Measurements from ENCODE around the gene DCAF11. TPM values are rescaled to one million over a fixed set of nuclear protein-coding genes. Genes with fewer than 3 reads are reported as not detected.

DCAF11 gene
- total RNA-seq: 50.2 and 52.8 TPM in 2 replicates
- long read RNA-seq, full-length matches to known transcripts: 84 of 138 reads
- long read RNA-seq, partial matches to known transcripts: 34 of 138 reads
- long read RNA-seq, other reads (novel, unspliced or antisense): 20 of 138 reads

GRCh38 chr14:24114532-24115421 lies at the start of gene DCAF11, which contains the start of gene NRL:
TSS of gene DCAF11 (plus strand) at chr14:24114777. CDS start at chr14:24115595, 818 bp downstream.
TSS of gene NRL (minus strand) at chr14:24114949. CDS start at chr14:24082848, 32,101 bp downstream.
- H3K27ac Mint-ChIP-seq (ENCODE audit: unreplicated experiment): peak within 1 kb of the TSS; percentile 99
- H3K9me3 Mint-ChIP-seq (ENCODE audit: unreplicated experiment): no peaks in the 10 kb centered on the region
- TF ChIP-seq CTCF (IDR thresholded peaks at IDR 0.05): no peak
- peak; percentile 100 for DNase-seq (ENCODE audit: extremely low spot score, unreplicated experiment)
- peaks cover 14% of the 10 kb centered on the region for H3K4me1 Mint-ChIP-seq (ENCODE audit: unreplicated experiment)
- H3K27me3 Mint-ChIP-seq (ENCODE audit: unreplicated experiment): no peaks in the 10 kb centered on the region
- peaks cover 17% of the 10 kb centered on the region for H3K36me3 Mint-ChIP-seq (ENCODE audit: unreplicated experiment)
- H3K4me3 Mint-ChIP-seq (ENCODE audit: unreplicated experiment): peak within 1 kb of the TSS; percentile 95

- Mint-ChIP-seq H3K9me3 (ENCODE audit: unreplicated experiment) (no peaks in the 10 kb centered on the region), H3K4me1 (ENCODE audit: unreplicated experiment) (no peaks in the 10 kb centered on the region), H3K4me3 (ENCODE audit: unreplicated experiment) (no peak overlapping the region), H3K36me3 (ENCODE audit: unreplicated experiment) (no peaks in the 10 kb centered on the region), H3K27ac (ENCODE audit: unreplicated experiment) (no peak overlapping the region), H3K27me3 (ENCODE audit: unreplicated experiment) (peaks cover 13% of the 10 kb centered on the region)
- DNase-seq (ENCODE audit: extremely low spot score, unreplicated experiment): no peak
- TF ChIP-seq CTCF (IDR thresholded peaks at IDR 0.05): no peak
Measured at GRCh38 chr14:24064856-24065255, 49.7 kb upstream of the DCAF11 start.

GRCh38 chr14:24065408-24065807 lies 49.2 kb upstream of the DCAF11 start:
- H3K9me3 Mint-ChIP-seq (ENCODE audit: unreplicated experiment): no peaks in the 10 kb centered on the region
- no peak for DNase-seq (ENCODE audit: extremely low spot score, unreplicated experiment)
- no peak overlapping the region for H3K27ac Mint-ChIP-seq (ENCODE audit: unreplicated experiment)
- H3K27me3 Mint-ChIP-seq (ENCODE audit: unreplicated experiment): peaks cover 16% of the 10 kb centered on the region
- no peak overlapping the region for H3K4me3 Mint-ChIP-seq (ENCODE audit: unreplicated experiment)
- H3K36me3 Mint-ChIP-seq (ENCODE audit: unreplicated experiment): no peaks in the 10 kb centered on the region
- TF ChIP-seq CTCF (IDR thresholded peaks at IDR 0.05): no peak
- no peaks in the 10 kb centered on the region for H3K4me1 Mint-ChIP-seq (ENCODE audit: unreplicated experiment)

GRCh38 chr14:24066496-24067132 lies 48.0 kb upstream of the DCAF11 start:
- peaks cover 16% of the 10 kb centered on the region for H3K27me3 Mint-ChIP-seq (ENCODE audit: unreplicated experiment)
- no peaks in the 10 kb centered on the region for H3K9me3 Mint-ChIP-seq (ENCODE audit: unreplicated experiment)
- no peaks in the 10 kb centered on the region for H3K36me3 Mint-ChIP-seq (ENCODE audit: unreplicated experiment)
- TF ChIP-seq CTCF (IDR thresholded peaks at IDR 0.05): no peak
- DNase-seq (ENCODE audit: extremely low spot score, unreplicated experiment): no peak
- H3K4me1 Mint-ChIP-seq (ENCODE audit: unreplicated experiment): no peaks in the 10 kb centered on the region
- no peak overlapping the region for H3K4me3 Mint-ChIP-seq (ENCODE audit: unreplicated experiment)
- H3K27ac Mint-ChIP-seq (ENCODE audit: unreplicated experiment): no peak overlapping the region

Measured in osteocyte (in vitro differentiated cells).